ENCODE measurements around the gene KCNH8.

Gene KCNH8

DNA sequence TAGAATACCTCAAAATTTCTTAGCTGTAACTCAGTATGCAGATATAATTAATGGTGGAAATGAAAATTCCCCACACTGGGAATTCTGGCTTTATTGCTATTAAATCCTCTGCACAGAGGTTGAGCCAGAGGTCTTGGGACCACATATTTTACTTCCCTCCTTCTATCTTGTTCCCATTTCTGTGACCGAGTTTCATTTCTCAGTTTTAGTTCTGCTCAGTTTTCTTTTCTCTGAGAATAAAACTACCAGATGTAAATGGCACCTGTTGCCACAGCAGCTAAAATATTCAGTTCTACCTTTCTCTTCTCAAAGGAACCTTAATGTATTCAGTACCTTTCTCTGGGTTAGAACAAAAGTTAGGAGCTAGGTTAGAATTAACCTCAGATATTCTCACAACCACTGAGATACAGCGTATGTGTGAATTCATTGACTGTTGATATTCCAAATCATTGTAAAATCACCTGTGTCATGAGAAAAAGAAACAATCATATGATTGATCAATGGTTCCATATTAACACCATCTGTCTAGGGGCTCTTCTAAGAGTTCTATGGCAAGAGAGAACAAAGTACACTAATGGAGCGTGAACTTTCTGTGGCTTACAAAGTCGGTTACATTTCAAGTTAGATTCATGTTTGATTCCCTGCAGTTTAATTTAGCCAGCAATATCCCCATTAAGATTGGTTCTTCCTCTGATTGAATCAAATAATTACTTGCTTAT lies 411.6 kb downstream of the KCNH8 start:
- ATAC-seq = no peak
- no peak for DNase-seq
- no peak overlapping the region for H3K27ac Mint-ChIP-seq

DNA sequence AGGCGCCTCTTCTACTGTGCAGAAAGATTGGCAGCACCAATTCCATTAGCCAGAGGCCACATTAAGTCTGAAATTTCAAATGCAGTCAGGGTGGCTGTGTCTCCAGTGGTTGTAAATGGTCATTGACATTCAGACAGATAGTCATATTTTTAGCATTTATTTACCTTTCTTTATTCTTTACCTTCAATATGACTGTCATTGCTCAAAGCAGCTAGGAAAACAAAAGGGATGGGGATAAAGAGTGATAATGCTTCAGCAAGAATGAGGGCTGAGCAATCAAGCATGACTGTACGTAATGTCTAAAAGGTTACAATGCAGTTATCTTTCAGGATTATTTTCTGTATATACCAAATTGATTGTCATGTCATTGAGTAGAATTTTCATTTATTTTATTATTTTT lies 425.3 kb downstream of the KCNH8 start:
- no peak overlapping the region for H3K4me3 Mint-ChIP-seq
- no peaks in the 10 kb centered on the region for H3K36me3 Mint-ChIP-seq (ENCODE audit: low read depth)
- no peak for DNase-seq
- peaks cover 1% of the 10 kb centered on the region for H3K9me3 Mint-ChIP-seq
- H3K27me3 Mint-ChIP-seq = no peaks in the 10 kb centered on the region
- ATAC-seq = no peak
- H3K4me1 Mint-ChIP-seq = no peaks in the 10 kb centered on the region
- H3K27ac Mint-ChIP-seq = no peak overlapping the region

More for the DNA sequence above, 411.6 kb downstream of the KCNH8 start:
- H3K36me3 Mint-ChIP-seq (ENCODE audit: low read depth) = no peaks in the 10 kb centered on the region
- no peaks in the 10 kb centered on the region for H3K9me3 Mint-ChIP-seq
- H3K4me3 Mint-ChIP-seq = no peak overlapping the region
- H3K27me3 Mint-ChIP-seq = no peaks in the 10 kb centered on the region
- H3K4me1 Mint-ChIP-seq = peaks cover 7% of the 10 kb centered on the region

DNA sequence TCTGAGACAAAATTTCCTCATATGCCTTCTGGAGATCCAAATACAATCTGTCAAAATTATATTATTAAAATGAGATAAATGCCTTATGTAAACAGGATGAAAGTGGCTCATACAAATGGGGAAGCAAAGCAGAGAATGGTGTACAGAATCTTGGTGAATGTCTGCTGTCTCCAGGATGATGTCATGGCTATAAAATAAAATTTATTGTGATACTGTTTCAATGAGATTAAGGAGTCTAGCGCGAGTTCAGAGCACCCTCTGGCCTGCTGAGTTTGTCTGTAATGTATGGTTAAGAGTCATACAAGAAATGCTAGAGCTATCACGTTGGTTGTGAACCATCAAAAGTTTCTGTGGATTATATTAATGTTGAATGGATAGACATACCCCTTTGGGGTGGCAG lies 426.0 kb downstream of the KCNH8 start:
- H3K9me3 Mint-ChIP-seq = no peaks in the 10 kb centered on the region
- DNase-seq (no peak), ATAC-seq (no peak)
- H3K36me3 Mint-ChIP-seq (ENCODE audit: low read depth) = no peaks in the 10 kb centered on the region
- H3K27ac Mint-ChIP-seq = no peak overlapping the region
- no peaks in the 10 kb centered on the region for H3K4me1 Mint-ChIP-seq
- H3K27me3 Mint-ChIP-seq = no peaks in the 10 kb centered on the region
- no peak overlapping the region for H3K4me3 Mint-ChIP-seq

- no peak for DNase-seq
- ATAC-seq = no peak
- Mint-ChIP-seq H3K4me1 (no peaks in the 10 kb centered on the region), H3K27me3 (no peaks in the 10 kb centered on the region), H3K4me3 (no peak overlapping the region), H3K36me3 (ENCODE audit: low read depth) (no peaks in the 10 kb centered on the region), H3K9me3 (peaks cover 7% of the 10 kb centered on the region), H3K27ac (no peak overlapping the region)
Measured at GRCh38 chr3:19576343-19576742, 428.0 kb downstream of the KCNH8 start.

Data from activated naive CD8-positive, alpha-beta T cell treated with anti-CD3 and anti-CD28 coated beads, Interleukin-2, amount 50 U/mL, for 24 hours (primary cell).